ENCODE data around the gene TTLL10.
A peak's percentile ranks its signal among the peaks of the same experiment; 100 is the strongest.
"Not testable (repeated sequence)": the region's sequence is repeated elsewhere in the genome, so short reads cannot be mapped to it uniquely, and the experiment has no call there.

The TTLL10 gene

GRCh38 chr1:1141244-1141910, 32.3 kb upstream of the TTLL10 start:
- DNase-seq = no peak

- no peak for DNase-seq
Observed at GRCh38 chr1:1141911-1142250, 31.8 kb upstream of the TTLL10 start.

GRCh38 chr1:1142352-1142751, 31.3 kb upstream of the TTLL10 start:
- DNase-seq = peak in 1 of 2 donors; percentile 43

DNA sequence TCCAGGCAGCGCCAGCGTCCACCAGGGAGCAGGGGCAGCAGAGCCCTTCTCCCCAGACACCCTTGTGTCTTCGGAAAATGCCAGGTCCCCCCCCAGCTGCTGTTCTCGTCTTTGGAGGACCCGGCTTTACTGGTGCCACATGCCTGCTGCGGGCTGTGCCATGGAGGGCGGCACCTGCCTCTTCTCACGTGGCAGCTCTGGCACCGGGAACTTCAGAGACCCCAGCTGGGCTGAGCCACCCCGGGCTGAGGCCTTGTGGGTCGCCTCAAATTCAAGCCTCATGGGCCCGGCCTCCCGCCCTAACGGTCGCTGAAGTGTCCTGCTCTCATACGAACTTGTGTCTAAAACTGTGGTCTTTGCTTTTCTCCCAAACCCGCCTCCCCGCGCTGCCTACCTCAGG, 30.8 kb upstream of the TTLL10 start:
- DNase-seq = no peak

GRCh38 chr1:1143636-1144035, 30.0 kb upstream of the TTLL10 start:
- DNase-seq = no peak

DNA sequence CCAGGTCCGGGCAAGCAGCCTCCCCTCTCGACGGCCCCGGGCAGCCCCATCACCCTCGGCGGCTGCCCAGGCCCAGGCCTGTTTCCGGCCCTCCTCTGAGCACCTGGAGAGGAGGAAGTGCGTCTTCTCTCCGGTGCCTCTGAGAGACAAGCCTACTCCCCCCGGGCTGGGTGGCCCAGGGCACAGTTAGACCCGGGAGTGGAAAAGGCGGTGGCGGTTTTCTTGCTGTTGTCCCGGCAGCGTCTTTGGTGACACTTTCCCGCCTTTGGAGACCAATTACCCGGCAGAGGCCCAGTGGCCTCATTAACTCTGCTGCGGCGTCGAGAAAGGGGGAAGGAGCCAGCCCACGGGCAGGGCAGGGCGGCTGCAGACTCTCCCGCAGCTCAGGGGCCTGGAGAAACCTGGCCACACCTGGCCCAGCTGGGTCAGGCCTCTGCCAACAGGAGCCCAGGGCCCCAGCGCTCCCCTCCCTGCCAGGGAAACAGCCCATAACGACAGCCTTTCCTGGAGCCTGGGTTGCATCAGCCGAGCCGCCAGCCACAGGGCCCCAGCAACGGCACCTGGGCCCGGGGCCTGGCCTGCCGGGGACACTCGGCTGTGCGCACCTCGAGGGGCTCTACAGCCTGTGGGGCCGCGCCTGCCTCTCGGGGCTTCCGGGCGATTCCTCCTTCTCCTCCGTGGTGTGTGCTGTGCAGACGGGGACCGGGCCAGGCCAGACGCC, 29.4 kb upstream of the TTLL10 start:
- peak; percentile 47 to 59 for DNase-seq

- no peak for DNase-seq
Observed at GRCh38 chr1:1144843-1145546, 28.7 kb upstream of the TTLL10 start.

GRCh38 chr1:1145547-1145914, 28.1 kb upstream of the TTLL10 start:
- no peak for DNase-seq

DNA sequence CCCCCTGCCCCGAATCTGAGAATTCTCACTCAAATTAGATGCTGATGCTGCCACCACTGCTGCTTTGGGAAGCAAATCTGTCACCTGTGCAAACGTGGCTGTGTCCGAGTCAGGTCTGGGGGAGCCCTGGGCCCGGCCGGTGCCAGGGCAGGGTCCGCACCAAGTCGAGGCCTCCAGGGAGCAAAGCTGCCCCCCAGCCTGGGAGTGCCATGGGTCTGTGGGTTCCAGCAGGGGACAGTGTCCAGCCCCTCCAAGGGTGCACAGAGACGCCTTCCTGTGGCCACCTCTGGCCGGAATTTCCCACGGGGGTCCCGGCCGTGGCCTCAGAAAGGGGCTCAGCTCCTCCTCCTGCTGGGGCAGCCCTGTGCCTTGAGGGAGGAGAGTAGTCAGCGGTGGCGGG, 27.7 kb upstream of the TTLL10 start:
- no peak for DNase-seq

DNA sequence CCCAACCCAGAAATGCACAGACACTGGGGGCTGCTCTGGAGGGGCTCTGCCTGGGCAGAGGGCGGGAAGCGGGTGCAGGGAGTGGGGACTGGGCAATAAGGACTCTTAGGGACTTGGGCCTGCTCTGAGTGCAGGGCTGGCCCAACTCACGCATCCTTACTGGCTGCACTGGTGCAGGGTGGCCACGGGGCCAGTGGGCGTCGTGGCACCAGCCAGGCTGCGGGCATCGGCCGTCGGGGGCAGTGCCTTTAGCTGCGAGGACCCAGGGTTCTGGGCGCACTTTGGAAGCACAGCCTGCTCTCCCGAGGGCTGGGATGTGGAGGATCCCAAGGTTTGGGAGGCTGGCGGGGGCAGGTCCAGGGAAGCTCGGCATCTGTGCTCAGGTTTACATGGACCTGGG, 27.1 kb upstream of the TTLL10 start:
- DNase-seq = no peak

DNA sequence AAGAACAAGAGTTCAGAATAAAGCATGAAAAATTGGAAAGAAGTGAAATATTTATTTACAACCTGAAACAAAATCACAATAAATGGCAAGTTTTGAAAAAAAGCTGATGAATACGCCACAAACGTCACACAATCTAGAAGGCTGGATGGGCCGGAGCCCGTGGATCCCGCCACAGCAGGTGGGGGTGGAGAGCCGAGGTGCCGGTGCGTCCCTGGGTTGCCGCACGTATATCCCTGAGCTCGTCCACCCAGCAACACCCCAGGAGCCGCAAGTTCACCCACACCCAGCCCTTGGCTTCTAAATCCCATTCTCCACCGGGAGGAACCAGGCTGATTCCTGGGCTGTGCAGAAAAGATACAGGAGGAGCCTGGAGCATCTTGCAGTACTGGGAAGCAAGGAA, 25.6 kb upstream of the TTLL10 start:
- DNase-seq = no peak

DNA sequence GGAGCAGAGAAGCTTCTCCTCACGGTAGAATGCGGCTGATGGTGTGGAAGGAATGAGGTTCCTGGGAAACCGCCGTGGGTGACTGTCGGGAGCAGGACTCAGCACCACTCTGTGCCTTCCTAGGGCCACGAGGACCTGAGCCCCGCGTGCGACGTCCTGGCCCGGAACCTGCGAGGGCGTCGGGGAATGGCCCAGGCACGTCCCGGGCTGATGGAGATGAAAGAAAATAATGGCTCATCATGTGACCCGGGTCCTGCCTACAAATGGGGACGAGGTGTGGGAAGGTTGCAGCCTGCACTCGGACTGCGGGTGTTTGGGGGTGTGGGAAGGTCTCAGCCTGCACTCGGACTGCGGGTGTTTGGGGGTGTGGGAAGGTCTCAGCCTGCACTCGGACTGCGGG, 25.1 kb upstream of the TTLL10 start:
- no peak for DNase-seq

DNA sequence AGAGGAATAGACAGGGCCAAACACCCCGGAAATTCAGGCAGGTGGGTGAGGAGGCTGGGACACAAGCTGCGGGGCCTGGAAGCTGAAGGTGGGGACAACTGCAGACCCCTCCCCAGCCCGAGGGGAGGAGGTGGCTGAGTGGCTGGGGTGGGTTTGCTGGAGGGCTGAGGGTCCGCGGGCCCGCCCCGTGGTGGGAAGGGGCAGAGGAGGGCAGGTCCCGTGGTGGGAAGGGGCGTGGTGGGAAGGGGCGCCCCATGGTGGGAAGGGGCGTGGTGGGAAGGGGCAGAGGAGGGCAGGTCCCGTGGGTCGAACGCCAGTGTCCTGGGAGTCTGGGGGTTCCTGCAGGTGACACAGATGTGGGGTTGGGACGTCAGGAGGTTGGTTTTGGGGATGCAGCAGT, 24.3 kb upstream of the TTLL10 start:
- DNase-seq = no peak

- DNase-seq = no peak
Observed at GRCh38 chr1:1150100-1150499, 23.6 kb upstream of the TTLL10 start.

DNA sequence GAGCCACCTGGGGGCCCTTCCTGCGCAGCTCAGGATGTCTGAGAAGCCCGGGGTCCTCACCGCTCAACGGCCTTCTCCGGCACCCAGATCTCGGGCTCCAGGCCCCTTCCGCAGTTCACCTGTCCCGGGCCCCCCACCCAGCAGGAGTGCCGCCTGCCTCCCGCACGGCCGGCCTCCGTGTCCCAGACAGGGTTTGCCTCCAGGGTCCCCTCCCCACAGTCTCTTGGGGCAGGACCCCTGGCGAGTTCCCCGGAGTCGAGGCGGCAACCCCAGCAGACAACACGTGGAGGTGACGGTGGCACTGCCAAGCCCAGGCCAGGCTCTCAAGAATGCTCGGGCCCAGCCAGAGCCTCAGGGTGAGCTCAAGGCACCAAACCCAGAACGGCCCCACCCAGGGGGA, 22.4 kb upstream of the TTLL10 start:
- no peak for DNase-seq

GRCh38 chr1:1152431-1152830, 21.2 kb upstream of the TTLL10 start:
- not testable (repeated sequence) for DNase-seq

DNA sequence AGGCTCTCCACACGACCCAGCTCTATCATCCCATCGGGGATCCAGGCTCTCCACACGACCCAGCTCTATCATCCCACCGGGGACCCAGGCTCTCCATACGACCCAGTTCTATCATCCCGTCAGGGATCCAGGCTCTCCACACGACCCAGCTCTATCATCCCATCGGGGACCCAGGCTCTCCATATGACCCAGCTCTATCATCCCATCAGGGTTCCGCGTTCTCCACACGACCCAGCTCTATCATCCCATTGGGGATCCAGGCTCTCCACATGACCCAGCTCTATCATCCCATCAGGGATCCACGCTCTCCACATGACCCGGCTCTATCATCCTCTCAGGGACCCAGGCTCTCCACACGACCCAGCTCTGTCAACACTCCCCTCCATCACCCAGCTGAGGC, 20.5 kb upstream of the TTLL10 start:
- not testable (repeated sequence) for DNase-seq

DNA sequence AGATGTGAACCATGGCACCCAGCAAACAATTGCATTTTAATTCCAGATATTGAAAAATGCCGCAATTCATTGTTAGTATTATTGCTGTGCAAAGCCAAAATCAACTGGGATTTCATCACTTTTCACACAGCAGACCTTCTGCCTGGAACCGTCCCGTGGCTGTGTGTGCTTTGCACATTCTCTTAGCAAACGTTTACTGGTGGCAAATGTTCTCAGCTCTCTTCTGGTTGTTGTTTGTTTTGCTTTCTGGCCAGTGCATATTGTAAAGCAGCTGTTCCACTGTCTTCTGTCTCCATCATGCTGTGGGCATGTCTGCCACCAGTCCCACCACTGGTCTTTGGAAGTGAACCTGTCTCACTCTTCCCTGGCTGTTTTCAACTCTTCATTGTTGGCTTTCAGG, 19.8 kb upstream of the TTLL10 start:
- DNase-seq = no peak

GRCh38 chr1:1155258-1155657, 18.4 kb upstream of the TTLL10 start:
- DNase-seq = no peak

DNA sequence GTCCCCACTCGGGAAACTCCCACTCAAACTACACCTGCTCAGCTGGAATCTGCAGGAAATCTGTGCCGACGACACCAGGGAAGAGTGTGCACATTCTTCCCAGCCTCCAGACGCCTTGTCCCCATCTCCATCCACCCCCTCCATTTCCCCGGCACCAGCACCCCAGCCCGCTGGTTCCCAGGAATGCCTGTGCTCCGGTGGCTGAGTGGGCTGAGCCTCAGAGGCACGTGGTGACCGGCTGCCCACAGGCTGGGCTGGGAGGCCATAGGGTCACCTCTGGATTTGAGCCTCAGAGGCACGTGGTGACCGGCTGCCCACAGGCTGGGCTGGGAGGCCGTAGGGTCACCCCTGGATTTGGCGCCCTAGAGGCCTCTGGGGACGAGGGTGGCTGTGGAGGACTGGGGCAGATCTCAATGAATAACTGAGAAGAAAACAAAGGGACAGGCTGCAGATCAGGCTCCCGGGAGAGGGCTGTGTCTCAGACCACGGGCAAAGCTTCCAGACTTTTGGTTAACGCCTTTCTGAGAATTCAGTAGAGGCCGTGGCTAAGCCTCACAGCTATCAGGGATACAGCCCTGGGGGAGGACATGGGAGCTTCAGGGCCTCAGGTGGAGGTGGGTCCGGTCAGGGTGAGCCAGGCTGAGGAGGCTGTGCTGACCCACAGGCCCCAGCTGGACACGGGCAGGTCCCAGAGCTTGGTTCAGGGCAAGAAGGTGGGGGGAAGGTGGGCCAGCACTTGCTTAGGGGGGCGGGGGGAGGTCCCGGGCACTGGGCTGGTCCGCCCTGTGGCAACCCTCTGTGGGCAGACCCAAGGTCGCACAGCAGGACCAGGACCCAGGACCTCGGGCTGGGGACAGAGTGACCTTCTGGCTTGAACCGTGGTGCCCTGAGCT, 17.3 kb upstream of the TTLL10 start:
- no peak for DNase-seq

GRCh38 chr1:1157033-1157365, 16.7 kb upstream of the TTLL10 start:
- DNase-seq = no peak

- DNase-seq = peak; percentile 55 to 57
Observed at GRCh38 chr1:1157426-1157913, 16.2 kb upstream of the TTLL10 start.

All from activated CD4-positive, alpha-beta T cell treated with anti-CD3 and anti-CD28 coated beads for 4 hours (primary cell).